Esophagus muscularis mucosa (tissue), 4 donors: ENCODE results near the gene GPATCH4. TPM values are rescaled to one million over a fixed set of nuclear protein-coding genes. Genes with fewer than 3 reads are reported as not detected.

Experiments used
- DNase-seq: peaks from one replicate; pipeline ENCODE4 v3.0.0-alpha.2; 2017; ENCODE audit errors: extremely low spot score
- H3K27ac ChIP-seq, 4 donors: fragments of 200-600 bp; sonication (generic); replicated peaks in 1 of 4; 1 replicate in 3 of 4; 2 replicates in 1 of 4; pipeline ENCODE4 v1.5.1; 2016 to 2019; ENCODE audit warnings: mild to moderate bottlenecking in 1 of 4
- H3K27me3 ChIP-seq, 4 donors: fragments of 200-600 bp; sonication (generic); one replicate each; pipeline versions ENCODE4 v1.5.1 to v1.6.0; 2016 to 2019
- H3K36me3 ChIP-seq, 4 donors: fragments of 200-600 bp; sonication (generic); one replicate each; pipeline ENCODE4 v1.5.1; 2016 to 2019
- H3K4me1 ChIP-seq, 4 donors: fragments of 200-600 bp; sonication (generic); one replicate each; pipeline ENCODE4 v1.5.1; 2016 to 2019
- H3K4me3 ChIP-seq, 4 donors: fragments of 200-600 bp; sonication (generic); 1 replicate in 2 of 4; 2 replicates in 2 of 4; pipeline ENCODE4 v1.5.1; 2016 to 2019; ENCODE audit warnings: mild to moderate bottlenecking in 4 of 4, moderate library complexity in 1 of 4
- H3K9me3 ChIP-seq, 4 donors: fragments of 200-600 bp; sonication (generic); 1 replicate in 3 of 4; 2 replicates in 1 of 4; pipeline ENCODE4 v1.5.1; 2016 to 2019
- EP300 ChIP-seq: sonication (generic); formaldehyde crosslinking; IDR thresholded peaks from one replicate; pipeline ENCODE4 v1.6.1; 2017; ENCODE audit warnings: antibody characterized with exemption
- POLR2A ChIP-seq: fragments of 450-650 bp; IDR thresholded peaks from one replicate; pipeline ENCODE4 v1.6.1; 2017; ENCODE audit warnings: antibody characterized with exemption, moderate library complexity, mild to moderate bottlenecking, low read depth
- POLR2AphosphoS5 ChIP-seq, 2 donors: sonication (generic); formaldehyde crosslinking; IDR thresholded peaks; one replicate each; pipeline ENCODE4 v1.6.1; 2017; ENCODE audit warnings: antibody characterized with exemption in 2 of 2
- WGBS: methylation state at CpG from one replicate; pipeline ENCODE4 v1.1.5; 2018; 5-methylcytosine and 5-hydroxymethylcytosine counted together
- intact Hi-C: fragments of 100-400 bp; cut with DNase I; formaldehyde crosslinking; loops from one replicate; pipeline ENCODE4 v1.15.1; 2023
- total RNA-seq, 4 donors: library from RNA; depleted of rRNA; stranded (reverse); fragments of >200 nt; gene quantifications; one replicate each; pipeline versions ENCODE4 v1.1.0 to v1.2.1, GENCODE V29; 2016
- TF ChIP-seq, protein P1 (sequence below), 3 experiments: fragments of 200-600 bp in 2 of 3; fragments of 450-650 bp in 1 of 3; sonication (generic) in 2 of 3; IDR thresholded peaks; one replicate each; pipeline ENCODE4 v1.5.1; 2017 to 2019; ENCODE audit warnings: antibody characterized with exemption in 3 of 3, mild to moderate bottlenecking in 2 of 3, moderate library complexity in 1 of 3

GPATCH4 gene
- total RNA-seq, 4 donors from 2014 or later = 22.6 to 32.8 (median 26.4) TPM

DNA sequence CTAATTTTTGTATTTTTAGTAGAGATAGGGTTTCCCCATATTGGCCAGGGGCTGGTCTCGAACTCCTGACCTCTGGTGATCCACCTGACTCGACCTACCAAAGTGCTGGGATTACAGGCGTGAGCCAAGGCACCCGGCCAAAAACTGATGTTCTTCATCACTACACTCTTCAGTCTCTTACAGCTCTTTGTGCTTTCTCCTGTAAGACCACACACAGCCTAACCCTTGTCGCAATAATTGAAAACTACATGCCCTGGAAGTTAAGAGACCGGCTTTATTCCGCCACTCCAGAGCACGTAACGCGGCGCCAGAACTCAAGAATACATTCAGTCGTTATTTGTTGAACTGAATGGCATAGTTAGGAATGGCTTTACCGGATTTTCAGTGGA is 552 bp downstream of the GPATCH4 start:
- intact Hi-C loops = no loop called here

DNA sequence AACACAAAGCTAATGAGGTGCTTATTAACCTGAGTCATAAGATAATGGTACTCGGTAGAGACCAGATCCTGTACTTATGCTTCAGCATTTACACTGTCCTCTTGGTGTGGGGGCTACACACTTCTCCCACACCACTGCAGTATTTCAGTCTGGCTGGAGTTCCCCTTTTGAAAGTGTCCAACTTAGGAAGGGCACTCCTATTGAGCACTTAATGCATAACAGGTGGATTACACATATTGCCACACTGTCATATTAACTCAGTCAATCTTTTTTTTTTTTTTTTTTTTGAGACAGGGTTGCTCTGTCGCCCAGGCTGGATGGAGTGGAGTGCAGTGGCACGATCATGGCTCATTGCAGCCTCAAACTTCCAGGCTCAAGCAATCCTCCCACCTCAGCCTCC is 1.5 kb downstream of the GPATCH4 start:
- H3K36me3 ChIP-seq = peaks cover 29 to 42% (median 41%) of the 10 kb centered on the region in 4 donors
- no peak overlapping the region for H3K27ac ChIP-seq
- WGBS = 85% methylated on average over 3 of the region's 3 CpGs
- intact Hi-C loops = loop anchor here (10.0 kb wide), 1 partner anchor 115 kb away; no protein-coding TSS in a partner anchor
- no peak for TF ChIP-seq POLR2AphosphoS5 (IDR thresholded peaks at IDR 0.05)
- TF ChIP-seq, protein P1, sequence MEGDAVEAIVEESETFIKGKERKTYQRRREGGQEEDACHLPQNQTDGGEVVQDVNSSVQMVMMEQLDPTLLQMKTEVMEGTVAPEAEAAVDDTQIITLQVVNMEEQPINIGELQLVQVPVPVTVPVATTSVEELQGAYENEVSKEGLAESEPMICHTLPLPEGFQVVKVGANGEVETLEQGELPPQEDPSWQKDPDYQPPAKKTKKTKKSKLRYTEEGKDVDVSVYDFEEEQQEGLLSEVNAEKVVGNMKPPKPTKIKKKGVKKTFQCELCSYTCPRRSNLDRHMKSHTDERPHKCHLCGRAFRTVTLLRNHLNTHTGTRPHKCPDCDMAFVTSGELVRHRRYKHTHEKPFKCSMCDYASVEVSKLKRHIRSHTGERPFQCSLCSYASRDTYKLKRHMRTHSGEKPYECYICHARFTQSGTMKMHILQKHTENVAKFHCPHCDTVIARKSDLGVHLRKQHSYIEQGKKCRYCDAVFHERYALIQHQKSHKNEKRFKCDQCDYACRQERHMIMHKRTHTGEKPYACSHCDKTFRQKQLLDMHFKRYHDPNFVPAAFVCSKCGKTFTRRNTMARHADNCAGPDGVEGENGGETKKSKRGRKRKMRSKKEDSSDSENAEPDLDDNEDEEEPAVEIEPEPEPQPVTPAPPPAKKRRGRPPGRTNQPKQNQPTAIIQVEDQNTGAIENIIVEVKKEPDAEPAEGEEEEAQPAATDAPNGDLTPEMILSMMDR (IDR thresholded peaks at IDR 0.05) = no peak
- no peak for TF ChIP-seq EP300
- TF ChIP-seq POLR2A = no peak
- no peak overlapping the region for H3K4me3 ChIP-seq
- DNase-seq = no peak
- H3K4me1 ChIP-seq = peaks cover 10 to 28% (median 24%) of the 10 kb centered on the region in 4 donors
- H3K27me3 ChIP-seq = no peaks in the 10 kb centered on the region
- H3K9me3 ChIP-seq = no peaks in the 10 kb centered on the region

More for the DNA sequence above, 552 bp downstream of the GPATCH4 start:
- 6% methylated on average over 13 of the region's 13 CpGs for WGBS
- Histone ChIP-seq H3K4me1 (peaks cover 10 to 28% (median 24%) of the 10 kb centered on the region in 4 donors), H3K36me3 (peaks cover 20 to 33% (median 31%) of the 10 kb centered on the region in 4 donors), H3K9me3 (no peaks in the 10 kb centered on the region), H3K4me3 (peak overlapping the region; percentile 68 to 75 (median 72)), H3K27ac (peak overlapping the region; percentile 82 to 83 (median 82)), H3K27me3 (no peaks in the 10 kb centered on the region)
- TF ChIP-seq EP300 = no peak
- TF ChIP-seq POLR2AphosphoS5 (IDR thresholded peaks at IDR 0.05) = no peak
- TF ChIP-seq, protein P1 (IDR thresholded peaks at IDR 0.05) = no peak
- TF ChIP-seq POLR2A = no peak
- DNase-seq = no peak

DNA sequence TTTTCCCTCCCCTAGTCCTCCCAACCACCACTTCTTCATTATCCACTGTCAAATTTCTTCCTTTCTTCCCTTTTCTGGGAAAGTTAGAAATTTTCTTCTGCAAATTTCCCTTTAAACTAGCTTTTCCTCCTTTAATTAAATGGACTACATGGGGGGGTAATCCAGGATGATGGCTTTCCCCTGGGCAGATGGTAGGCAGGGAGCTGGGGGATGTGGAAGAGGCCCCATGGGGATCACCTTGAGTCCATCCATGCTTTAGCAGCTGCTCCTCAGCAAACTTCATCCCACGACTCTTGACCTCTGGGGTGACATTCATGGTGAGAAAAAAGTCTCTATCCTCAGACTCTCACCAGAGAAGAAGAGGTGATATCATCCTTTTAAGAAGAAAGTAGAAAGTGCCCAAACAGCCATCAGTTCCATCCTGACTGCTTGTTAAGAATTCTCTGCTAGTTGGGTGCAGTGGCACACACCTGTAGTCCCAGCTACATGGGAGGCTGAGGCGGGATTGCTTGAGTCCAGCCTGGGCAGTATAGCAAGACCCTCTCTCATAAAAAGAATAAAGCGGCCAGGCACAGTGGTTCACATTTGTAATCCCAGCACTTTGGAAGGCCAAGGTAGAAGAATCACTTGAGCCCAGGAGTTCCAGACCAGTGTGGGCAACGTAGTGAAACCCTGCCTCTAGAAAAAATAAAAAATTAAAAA is 2.4 kb downstream of the GPATCH4 start:
- H3K9me3 ChIP-seq = no peaks in the 10 kb centered on the region
- H3K27ac ChIP-seq = no peak overlapping the region
- WGBS = 88% methylated on average over 4 of the region's 4 CpGs
- TF ChIP-seq POLR2AphosphoS5 (IDR thresholded peaks at IDR 0.05) (no peak), POLR2A (no peak), EP300 (no peak)
- TF ChIP-seq, protein P1 (IDR thresholded peaks at IDR 0.05) = no peak
- no peak overlapping the region for H3K4me3 ChIP-seq
- H3K36me3 ChIP-seq = peaks cover 35 to 51% (median 49%) of the 10 kb centered on the region in 4 donors
- intact Hi-C loops = loop anchor here (10.0 kb wide), 1 partner anchor 114 kb away; no protein-coding TSS in a partner anchor
- H3K27me3 ChIP-seq = no peaks in the 10 kb centered on the region
- DNase-seq = no peak
- H3K4me1 ChIP-seq = peaks cover 10 to 28% (median 24%) of the 10 kb centered on the region in 4 donors

GRCh38 chr1:156598125-156598524 is 3.2 kb downstream of the GPATCH4 start:
- DNase-seq = no peak
- H3K4me3 ChIP-seq = no peak overlapping the region
- peaks cover 35 to 58% (median 56%) of the 10 kb centered on the region in 4 donors for H3K36me3 ChIP-seq
- peaks cover 10 to 29% (median 25%) of the 10 kb centered on the region in 4 donors for H3K4me1 ChIP-seq
- H3K27me3 ChIP-seq = no peaks in the 10 kb centered on the region
- H3K9me3 ChIP-seq = no peaks in the 10 kb centered on the region
- no peak overlapping the region for H3K27ac ChIP-seq
- no peak for TF ChIP-seq POLR2A
- TF ChIP-seq, protein P1 (IDR thresholded peaks at IDR 0.05) = no peak
- no peak for TF ChIP-seq POLR2AphosphoS5 (IDR thresholded peaks at IDR 0.05)
- no peak for TF ChIP-seq EP300
- WGBS = 100% methylated on average over 3 of the region's 5 CpGs
- intact Hi-C loops = loop anchor here (10.0 kb wide), 1 partner anchor 113 kb away; no protein-coding TSS in a partner anchor
